Tibial nerve (tissue), 4 donors: Measurements from ENCODE around the gene TBX15. TPM values are rescaled to one million over a fixed set of nuclear protein-coding genes. Genes with fewer than 3 reads are reported as not detected.

Source experiments
- DNase-seq, 2 donors: peaks; one replicate each; pipeline ENCODE4 v3.0.0-alpha.2; 2019; ENCODE audit warnings: low spot score in 2 of 2
- H3K27ac ChIP-seq, 4 donors: fragments of 200-600 bp; sonication (generic) in 3 of 4; one replicate each; pipeline ENCODE4 v1.5.1; 2017 to 2019; ENCODE audit warnings: mild to moderate bottlenecking in 1 of 4
- H3K27me3 ChIP-seq, 2 donors: fragments of 200-600 bp; sonication (generic) in 1 of 2; one replicate each; pipeline versions ENCODE4 v1.5.1 to v1.6.0; 2017 to 2019
- H3K36me3 ChIP-seq, 3 donors: fragments of 200-600 bp; sonication (generic); one replicate each; pipeline ENCODE4 v1.5.1; 2018 to 2019
- H3K4me1 ChIP-seq, 4 donors: fragments of 200-600 bp; sonication (generic) in 3 of 4; one replicate each; pipeline ENCODE4 v1.5.1; 2017 to 2019
- H3K4me3 ChIP-seq, 4 donors: fragments of 200-600 bp; sonication (generic) in 3 of 4; one replicate each; pipeline ENCODE4 v1.5.1; 2017 to 2019; ENCODE audit warnings: mild to moderate bottlenecking in 1 of 4, moderate library complexity in 1 of 4
- H3K9me3 ChIP-seq, 4 donors: fragments of 200-600 bp; sonication (generic) in 3 of 4; one replicate each; pipeline ENCODE4 v1.5.1; 2017 to 2019
- CTCF ChIP-seq, 5 experiments: fragments of 200-600 bp in 3 of 5; fragments of 450-650 bp in 2 of 5; sonication (generic) in 3 of 5; IDR thresholded peaks; one replicate each; pipeline ENCODE4 v1.5.1; 2016 to 2019; ENCODE audit warnings: antibody characterized with exemption in 5 of 5, mild to moderate bottlenecking in 3 of 5, moderate library complexity in 2 of 5
- EP300 ChIP-seq, 2 donors: sonication (generic); formaldehyde crosslinking; IDR thresholded peaks; one replicate each; pipeline ENCODE4 v1.6.1; 2017; ENCODE audit warnings: antibody characterized with exemption in 2 of 2, mild to moderate bottlenecking in 1 of 2
- POLR2A ChIP-seq, 2 donors: fragments of 450-650 bp; IDR thresholded peaks; one replicate each; pipeline ENCODE4 v1.6.1; 2017; ENCODE audit warnings: antibody characterized with exemption in 2 of 2, mild to moderate bottlenecking in 2 of 2, moderate library complexity in 2 of 2
- WGBS, 2 donors: methylation state at CpG; one replicate each; pipeline ENCODE4 v1.1.5; 2018; 5-methylcytosine and 5-hydroxymethylcytosine counted together
- total RNA-seq, 4 donors: library from RNA; depleted of rRNA; stranded (reverse); fragments of >200 nt; gene quantifications; one replicate each; pipeline ENCODE4 v1.1.0, GENCODE V29; 2016

The TBX15 gene
- total RNA-seq, 4 donors from 2014 or later, result 38.7 to 57.0 (median 48.2) TPM

- H3K9me3 ChIP-seq, result no peaks in the 10 kb centered on the region
- H3K4me3 ChIP-seq, result no peak overlapping the region
- peak overlapping the region in 2 of 4 donors; percentile 49 to 64 for H3K27ac ChIP-seq
- no peaks in the 10 kb centered on the region for H3K27me3 ChIP-seq
- TF ChIP-seq EP300 (IDR thresholded peaks at IDR 0.05) (peak in 1 of 2 donors; percentile 70), CTCF (IDR thresholded peaks at IDR 0.05) (no peak)
- H3K4me1 ChIP-seq, result peaks cover 0 to 43% (median 0%) of the 10 kb centered on the region in 4 donors
- 68 to 77% methylated on average over 2 of the region's 2 CpGs for WGBS, 2 donors
- peak; percentile 37 to 40 for DNase-seq
- H3K36me3 ChIP-seq, result no peaks in the 10 kb centered on the region
These were observed 38.8 kb downstream of the TBX15 start for GRCh38 chr1:118949315-118949714.

- H3K9me3 ChIP-seq, result no peaks in the 10 kb centered on the region
- H3K27me3 ChIP-seq, result no peaks in the 10 kb centered on the region
- peak overlapping the region in 1 of 4 donors; percentile 4 for H3K27ac ChIP-seq
- no peaks in the 10 kb centered on the region for H3K36me3 ChIP-seq
- no peak overlapping the region for H3K4me3 ChIP-seq
- DNase-seq, result no peak
- TF ChIP-seq CTCF (IDR thresholded peaks at IDR 0.05) (no peak), EP300 (IDR thresholded peaks at IDR 0.05) (no peak), POLR2A (IDR thresholded peaks at IDR 0.05) (no peak)
- H3K4me1 ChIP-seq, result peaks cover 0 to 43% (median 0%) of the 10 kb centered on the region in 4 donors
- WGBS, 2 donors, result 79 to 84% methylated on average over 1 of the region's 1 CpG
These were observed 39.3 kb downstream of the TBX15 start for GRCh38 chr1:118948846-118949245.

GRCh38 chr1:118948351-118948750 lies 39.8 kb downstream of the TBX15 start:
- Histone ChIP-seq H3K27ac (peak overlapping the region in 1 of 4 donors; percentile 4), H3K4me1 (peaks cover 0 to 43% (median 0%) of the 10 kb centered on the region in 4 donors), H3K9me3 (no peaks in the 10 kb centered on the region), H3K36me3 (no peaks in the 10 kb centered on the region), H3K27me3 (no peaks in the 10 kb centered on the region), H3K4me3 (no peak overlapping the region)
- TF ChIP-seq CTCF (IDR thresholded peaks at IDR 0.05) (no peak), POLR2A (IDR thresholded peaks at IDR 0.05) (no peak), EP300 (IDR thresholded peaks at IDR 0.05) (no peak)
- no peak for DNase-seq

- Histone ChIP-seq H3K27ac (no peak overlapping the region), H3K4me3 (no peak overlapping the region), H3K9me3 (no peaks in the 10 kb centered on the region), H3K27me3 (no peaks in the 10 kb centered on the region), H3K36me3 (no peaks in the 10 kb centered on the region), H3K4me1 (peaks cover 0 to 43% (median 0%) of the 10 kb centered on the region in 4 donors)
- DNase-seq, result no peak
- TF ChIP-seq EP300 (IDR thresholded peaks at IDR 0.05) (no peak), CTCF (IDR thresholded peaks at IDR 0.05) (no peak), POLR2A (IDR thresholded peaks at IDR 0.05) (no peak)
- WGBS, 2 donors, result 74 to 79% methylated on average over 2 of the region's 2 CpGs
These were observed 40.4 kb downstream of the TBX15 start for GRCh38 chr1:118947790-118948189.

GRCh38 chr1:118947003-118947765 lies 41.0 kb downstream of the TBX15 start:
- H3K9me3 ChIP-seq, result no peaks in the 10 kb centered on the region
- H3K27ac ChIP-seq, result no peak overlapping the region
- TF ChIP-seq CTCF (IDR thresholded peaks at IDR 0.05) (no peak), EP300 (IDR thresholded peaks at IDR 0.05) (no peak), POLR2A (IDR thresholded peaks at IDR 0.05) (no peak)
- 95% methylated on average over 3 of the region's 3 CpGs for WGBS, 2 donors
- DNase-seq, result no peak
- H3K4me1 ChIP-seq, result peaks cover 0 to 38% (median 0%) of the 10 kb centered on the region in 4 donors
- no peaks in the 10 kb centered on the region for H3K27me3 ChIP-seq
- H3K4me3 ChIP-seq, result no peak overlapping the region
- no peaks in the 10 kb centered on the region for H3K36me3 ChIP-seq
